ENCODE results near the gene SLC4A4.

DNA sequence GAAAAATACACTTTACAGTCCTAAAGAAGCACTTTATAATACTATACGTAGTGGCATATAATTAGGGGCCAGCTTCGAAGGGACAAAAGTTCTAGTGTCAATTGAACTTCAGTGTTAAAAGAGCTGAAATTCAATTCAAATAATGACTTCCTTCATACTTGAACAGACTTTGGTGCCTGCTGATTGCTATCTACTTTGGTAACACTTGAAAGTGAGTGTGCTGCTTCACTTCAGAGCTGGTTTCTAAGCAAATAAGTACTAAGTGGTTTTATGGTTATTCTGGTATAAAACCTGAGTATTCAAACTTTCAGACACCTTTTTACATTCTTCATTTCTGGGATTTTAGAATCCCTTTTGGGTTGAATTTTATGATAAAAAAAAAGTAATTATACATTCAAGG is 107.0 kb downstream of the SLC4A4 start:
- TF ChIP-seq FOXJ3 (CRISPR knock-in tag; IDR thresholded peaks at IDR 0.05) (no peak), TAF1 (IDR thresholded peaks at IDR 0.05; ENCODE audit: borderline replicate concordance, low read depth, low read length) (no peak), FOSL2 (IDR thresholded peaks at IDR 0.05; ENCODE audit: borderline replicate concordance, low read depth) (no peak), CHD2 (IDR thresholded peaks at IDR 0.05; ENCODE audit: low read length, partially characterized antibody) (no peak), CTCF (IDR thresholded peaks at IDR 0.05) (no peak)
